Nephron (organoid): ENCODE results near the gene C11orf54.

Experiments
- H3K27ac Mint-ChIP-seq, 3 experiments: 2 replicates each; pipeline ENCODE4 v1.8.0; 2020; ENCODE audit warnings: mixed read lengths in 3 of 3, mild to moderate bottlenecking in 2 of 3, moderate library complexity in 1 of 3
- H3K27me3 Mint-ChIP-seq: 2 replicates; pipeline ENCODE4 v1.8.0; 2021; ENCODE audit warnings: low read depth, mild to moderate bottlenecking, moderate library complexity, mixed read lengths
- H3K36me3 Mint-ChIP-seq: 2 replicates; pipeline ENCODE4 v1.8.0; 2020; ENCODE audit warnings: low read depth, mixed read lengths
- H3K4me1 Mint-ChIP-seq: 2 replicates; pipeline ENCODE4 v1.8.0; 2020; ENCODE audit warnings: mixed read lengths
- H3K4me3 Mint-ChIP-seq, 3 experiments: 2 replicates each; pipeline ENCODE4 v1.8.0; 2020; ENCODE audit warnings: mild to moderate bottlenecking in 3 of 3, mixed read lengths in 3 of 3, moderate library complexity in 2 of 3
- H3K9me3 Mint-ChIP-seq: 2 replicates; pipeline ENCODE4 v1.8.0; 2020; ENCODE audit warnings: mixed read lengths
- TF ChIP-seq, protein P1 (sequence below), 3 experiments: fragments of 200-600 bp; sonication (generic); IDR thresholded peaks; one replicate each; pipeline ENCODE4 v1.5.0; 2021; ENCODE audit warnings: antibody characterized with exemption in 3 of 3; ENCODE audit not compliant: unreplicated experiment in 3 of 3

The C11orf54 gene

DNA sequence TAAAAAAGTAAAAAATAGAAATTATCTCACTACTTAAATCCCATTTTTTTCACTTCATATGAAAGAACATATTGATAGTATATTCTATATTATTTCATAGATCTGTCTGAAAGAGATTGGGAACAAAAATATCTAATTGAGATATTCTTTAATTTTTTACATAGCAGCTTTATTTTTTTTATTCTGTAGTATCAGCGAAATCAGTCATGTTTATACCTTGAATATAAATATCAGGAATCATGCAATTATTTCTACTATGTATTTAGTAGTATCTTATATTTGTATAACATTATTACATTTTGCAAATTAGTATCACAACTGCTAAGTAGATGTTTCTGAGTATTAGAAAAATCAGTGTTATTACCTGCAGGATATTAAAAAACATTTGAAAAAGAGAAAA, 20.4 kb downstream of the C11orf54 start:
- TF ChIP-seq, protein P1, sequence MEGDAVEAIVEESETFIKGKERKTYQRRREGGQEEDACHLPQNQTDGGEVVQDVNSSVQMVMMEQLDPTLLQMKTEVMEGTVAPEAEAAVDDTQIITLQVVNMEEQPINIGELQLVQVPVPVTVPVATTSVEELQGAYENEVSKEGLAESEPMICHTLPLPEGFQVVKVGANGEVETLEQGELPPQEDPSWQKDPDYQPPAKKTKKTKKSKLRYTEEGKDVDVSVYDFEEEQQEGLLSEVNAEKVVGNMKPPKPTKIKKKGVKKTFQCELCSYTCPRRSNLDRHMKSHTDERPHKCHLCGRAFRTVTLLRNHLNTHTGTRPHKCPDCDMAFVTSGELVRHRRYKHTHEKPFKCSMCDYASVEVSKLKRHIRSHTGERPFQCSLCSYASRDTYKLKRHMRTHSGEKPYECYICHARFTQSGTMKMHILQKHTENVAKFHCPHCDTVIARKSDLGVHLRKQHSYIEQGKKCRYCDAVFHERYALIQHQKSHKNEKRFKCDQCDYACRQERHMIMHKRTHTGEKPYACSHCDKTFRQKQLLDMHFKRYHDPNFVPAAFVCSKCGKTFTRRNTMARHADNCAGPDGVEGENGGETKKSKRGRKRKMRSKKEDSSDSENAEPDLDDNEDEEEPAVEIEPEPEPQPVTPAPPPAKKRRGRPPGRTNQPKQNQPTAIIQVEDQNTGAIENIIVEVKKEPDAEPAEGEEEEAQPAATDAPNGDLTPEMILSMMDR (IDR thresholded peaks at IDR 0.05; ENCODE audit: unreplicated experiment in 3 of 3) = no peak
- no peaks in the 10 kb centered on the region for H3K4me1 Mint-ChIP-seq
- peaks cover 52% of the 10 kb centered on the region for H3K36me3 Mint-ChIP-seq
- H3K27ac Mint-ChIP-seq = no peak overlapping the region
- H3K9me3 Mint-ChIP-seq = no peaks in the 10 kb centered on the region
- H3K27me3 Mint-ChIP-seq = no peaks in the 10 kb centered on the region
- H3K4me3 Mint-ChIP-seq = no peak overlapping the region

DNA sequence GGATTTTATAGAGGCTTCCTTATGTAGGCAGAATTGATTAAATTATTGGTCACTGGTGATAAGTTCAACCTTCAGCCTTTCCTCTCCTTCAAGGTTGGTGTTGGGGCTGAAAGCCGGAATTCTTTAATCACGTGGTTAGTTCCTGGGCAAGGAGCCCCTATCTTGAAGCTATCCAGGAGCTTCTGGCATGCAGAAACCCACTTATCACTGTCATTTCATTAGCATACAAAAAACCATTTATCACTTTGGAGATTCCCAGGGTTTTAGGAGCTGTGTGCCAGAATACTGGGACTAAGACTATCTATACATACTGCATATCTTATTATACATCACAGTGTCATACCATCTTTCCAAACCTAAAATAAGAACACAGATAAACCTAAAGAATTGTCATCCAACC, 24.1 kb downstream of the C11orf54 start:
- H3K9me3 Mint-ChIP-seq = no peaks in the 10 kb centered on the region
- H3K4me1 Mint-ChIP-seq = no peaks in the 10 kb centered on the region
- no peak overlapping the region for H3K27ac Mint-ChIP-seq
- peaks cover 23% of the 10 kb centered on the region for H3K36me3 Mint-ChIP-seq
- H3K4me3 Mint-ChIP-seq = no peak overlapping the region
- TF ChIP-seq, protein P1 (IDR thresholded peaks at IDR 0.05; ENCODE audit: unreplicated experiment in 3 of 3) = no peak
- H3K27me3 Mint-ChIP-seq = no peaks in the 10 kb centered on the region

DNA sequence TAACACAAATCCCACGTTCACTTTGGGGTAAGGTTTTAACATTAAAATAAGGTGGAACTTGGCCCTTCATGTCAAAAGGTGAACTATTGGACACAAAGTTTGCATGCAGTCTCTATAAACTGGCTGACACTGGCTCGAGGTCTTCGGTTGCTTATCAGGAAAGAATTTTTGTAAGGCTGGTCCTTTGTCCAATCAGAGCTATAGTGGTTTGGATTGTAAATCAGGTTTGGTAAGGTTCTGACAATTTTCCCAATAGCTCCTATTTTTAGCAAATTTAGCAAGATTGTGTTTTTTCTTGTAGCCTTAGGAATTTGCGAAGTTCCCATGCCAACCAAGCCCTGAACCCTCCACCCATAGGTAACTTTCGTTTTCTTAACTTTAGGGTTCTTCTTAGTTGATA, 25.0 kb downstream of the C11orf54 start:
- TF ChIP-seq, protein P1 (IDR thresholded peaks at IDR 0.05; ENCODE audit: unreplicated experiment in 3 of 3) = no peak
- Mint-ChIP-seq H3K4me3 (no peak overlapping the region), H3K9me3 (no peaks in the 10 kb centered on the region), H3K27ac (no peak overlapping the region), H3K27me3 (no peaks in the 10 kb centered on the region), H3K36me3 (peaks cover 15% of the 10 kb centered on the region), H3K4me1 (no peaks in the 10 kb centered on the region)

DNA sequence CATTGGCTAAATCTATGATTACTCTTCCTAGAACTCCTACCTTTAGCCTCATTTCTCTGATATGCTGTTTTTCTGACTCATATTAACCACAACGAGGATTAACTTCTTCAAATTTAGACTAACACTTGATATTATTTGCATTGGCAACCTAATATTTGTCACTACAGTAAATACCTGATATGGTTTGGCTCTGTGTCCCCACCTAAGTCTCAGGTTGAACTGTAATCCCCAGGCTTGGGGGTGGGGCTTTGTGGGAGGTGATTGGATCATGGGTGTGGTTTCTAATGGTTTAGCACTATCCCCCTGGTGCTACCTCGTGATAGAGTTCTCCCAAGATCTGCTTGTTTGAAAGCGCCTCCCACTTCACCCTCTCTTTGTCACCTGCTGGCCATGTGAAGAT, 25.5 kb downstream of the C11orf54 start:
- Mint-ChIP-seq H3K36me3 (peaks cover 14% of the 10 kb centered on the region), H3K9me3 (no peaks in the 10 kb centered on the region), H3K27ac (no peak overlapping the region), H3K4me3 (no peak overlapping the region), H3K4me1 (no peaks in the 10 kb centered on the region), H3K27me3 (no peaks in the 10 kb centered on the region)
- TF ChIP-seq, protein P1 (IDR thresholded peaks at IDR 0.05; ENCODE audit: unreplicated experiment in 3 of 3) = no peak

DNA sequence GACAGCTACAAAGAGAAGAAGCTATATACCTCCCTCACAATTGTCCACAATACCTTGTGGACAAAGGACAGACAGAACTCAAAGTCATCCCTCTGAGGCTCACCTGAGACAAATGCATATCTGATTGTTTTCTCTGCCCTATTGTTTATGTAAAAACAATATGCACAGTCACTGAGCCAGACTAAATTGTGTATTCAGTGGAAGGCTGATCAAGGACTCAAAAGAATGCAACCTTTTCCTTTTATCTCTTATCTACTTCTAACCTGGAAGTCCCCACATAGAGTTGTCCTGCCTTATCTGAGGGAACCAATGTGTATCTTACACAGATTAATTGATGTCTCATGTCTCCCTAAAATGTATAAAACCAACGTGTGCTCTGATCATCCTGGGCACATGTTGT, 28.7 kb downstream of the C11orf54 start:
- no peaks in the 10 kb centered on the region for H3K27me3 Mint-ChIP-seq
- H3K27ac Mint-ChIP-seq = no peak overlapping the region
- H3K4me3 Mint-ChIP-seq = no peak overlapping the region
- H3K36me3 Mint-ChIP-seq = no peaks in the 10 kb centered on the region
- H3K9me3 Mint-ChIP-seq = no peaks in the 10 kb centered on the region
- no peaks in the 10 kb centered on the region for H3K4me1 Mint-ChIP-seq
- TF ChIP-seq, protein P1 (IDR thresholded peaks at IDR 0.05; ENCODE audit: unreplicated experiment in 3 of 3) = no peak

DNA sequence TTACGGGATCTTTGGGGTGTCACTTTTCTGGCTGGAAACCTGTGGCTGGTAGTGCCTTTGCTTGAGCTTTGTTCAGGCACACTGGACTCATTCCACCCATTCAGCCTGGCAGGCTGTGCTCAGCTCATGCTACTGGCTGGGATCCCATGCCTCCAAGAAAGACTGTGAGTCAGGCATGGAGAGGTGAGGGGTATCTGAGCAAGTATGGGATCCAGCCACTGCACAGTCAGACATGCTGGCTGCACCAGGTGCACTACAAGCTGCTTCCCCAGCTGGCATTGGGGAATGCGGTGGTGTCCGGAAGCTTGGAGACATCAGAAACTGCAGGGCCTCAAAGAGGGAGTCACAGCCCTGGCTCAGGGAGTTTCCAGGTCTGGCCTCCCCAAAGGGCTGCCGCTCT, 30.7 kb downstream of the C11orf54 start:
- TF ChIP-seq, protein P1 (IDR thresholded peaks at IDR 0.05; ENCODE audit: unreplicated experiment in 3 of 3) = no peak
- Mint-ChIP-seq H3K4me3 (no peak overlapping the region), H3K4me1 (no peaks in the 10 kb centered on the region), H3K27me3 (no peaks in the 10 kb centered on the region), H3K27ac (no peak overlapping the region), H3K9me3 (no peaks in the 10 kb centered on the region), H3K36me3 (no peaks in the 10 kb centered on the region)
